Measurements from ENCODE around the gene MAPK8IP3. TPM values are rescaled to one million over a fixed set of nuclear protein-coding genes. Genes with fewer than 3 reads are reported as not detected.

MAPK8IP3 gene
- total RNA-seq, 1 experiment from 2014 or later = 41.1 TPM

DNA sequence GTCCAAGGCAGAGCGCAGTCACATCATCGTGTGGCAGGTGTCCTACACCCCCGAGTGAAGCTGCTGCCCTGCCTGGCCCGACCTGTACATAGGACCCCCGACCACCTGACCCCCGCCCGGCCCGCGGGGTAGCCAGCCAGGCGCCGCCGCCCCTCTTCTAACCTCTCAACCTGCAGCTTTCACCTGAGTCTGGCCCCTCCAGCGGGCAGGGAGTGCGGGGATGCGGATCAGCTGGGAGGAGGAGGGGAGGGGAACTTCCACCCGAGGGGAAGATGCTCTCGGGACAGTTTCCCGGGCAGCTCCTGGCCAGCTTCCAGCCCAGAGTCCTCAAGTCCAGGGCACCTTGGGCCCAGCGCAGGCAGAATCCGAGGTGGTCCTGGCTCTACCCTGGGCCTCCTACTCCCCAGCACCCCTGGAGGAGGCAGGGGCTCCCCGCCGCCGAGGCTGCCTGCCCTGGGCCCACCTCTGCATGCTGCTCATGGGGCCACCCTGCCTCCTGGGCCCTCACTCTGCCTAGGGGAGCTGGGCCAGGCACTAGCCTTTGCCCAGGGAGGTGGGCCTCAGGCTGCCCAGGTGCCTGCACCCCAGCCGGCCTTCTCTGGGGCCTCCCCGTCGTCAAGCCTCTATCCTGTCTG, 62.9 kb downstream of the MAPK8IP3 start:
- no peaks in the 10 kb centered on the region for H3K36me3 ChIP-seq (ENCODE audit: low read depth, low read length)
- H3K4me3 ChIP-seq (ENCODE audit: low read length) = no peak overlapping the region
- 0 out of 2 replicates have a peak, but pooled peaks cover 5% of the 10 kb centered on the region for H3K4me1 ChIP-seq (ENCODE audit: insufficient read depth, low read length)
- H3K27me3 ChIP-seq (ENCODE audit: low read length) = no peaks in the 10 kb centered on the region
- intact Hi-C loops (cut with micrococcal nuclease) = no loop called here
- no peaks in the 10 kb centered on the region for H3K9me2 ChIP-seq (replicated peaks; ENCODE audit: low read length)
- ChIA-PET CTCF (no interaction called here), POLR2A (ENCODE audit: unreplicated experiment) (no interaction called here)
- DNase-seq = no peak
- H3F3A ChIP-seq (ENCODE audit: low read length, unreplicated experiment) = no peaks in the 10 kb centered on the region
- H3K27ac ChIP-seq (ENCODE audit: low read length) = no peak overlapping the region
- TSS peak; percentile 20 for BruUV-seq (replicated peaks)
- no peak for TF ChIP-seq EZH2 (IDR thresholded peaks at IDR 0.05; ENCODE audit: low read length, unreplicated experiment)
- no peak for TF ChIP-seq EZH2phosphoT487 (IDR thresholded peaks at IDR 0.05; ENCODE audit: borderline replicate concordance, low read length)
- TF ChIP-seq, protein P1, sequence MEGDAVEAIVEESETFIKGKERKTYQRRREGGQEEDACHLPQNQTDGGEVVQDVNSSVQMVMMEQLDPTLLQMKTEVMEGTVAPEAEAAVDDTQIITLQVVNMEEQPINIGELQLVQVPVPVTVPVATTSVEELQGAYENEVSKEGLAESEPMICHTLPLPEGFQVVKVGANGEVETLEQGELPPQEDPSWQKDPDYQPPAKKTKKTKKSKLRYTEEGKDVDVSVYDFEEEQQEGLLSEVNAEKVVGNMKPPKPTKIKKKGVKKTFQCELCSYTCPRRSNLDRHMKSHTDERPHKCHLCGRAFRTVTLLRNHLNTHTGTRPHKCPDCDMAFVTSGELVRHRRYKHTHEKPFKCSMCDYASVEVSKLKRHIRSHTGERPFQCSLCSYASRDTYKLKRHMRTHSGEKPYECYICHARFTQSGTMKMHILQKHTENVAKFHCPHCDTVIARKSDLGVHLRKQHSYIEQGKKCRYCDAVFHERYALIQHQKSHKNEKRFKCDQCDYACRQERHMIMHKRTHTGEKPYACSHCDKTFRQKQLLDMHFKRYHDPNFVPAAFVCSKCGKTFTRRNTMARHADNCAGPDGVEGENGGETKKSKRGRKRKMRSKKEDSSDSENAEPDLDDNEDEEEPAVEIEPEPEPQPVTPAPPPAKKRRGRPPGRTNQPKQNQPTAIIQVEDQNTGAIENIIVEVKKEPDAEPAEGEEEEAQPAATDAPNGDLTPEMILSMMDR (conservative IDR thresholded peaks at IDR 0.05; ENCODE audit: low read depth, low read length) = no peak
- no peaks in the 10 kb centered on the region for H4K20me1 ChIP-seq (ENCODE audit: low read length)
- no peaks in the 10 kb centered on the region for H3K9me3 ChIP-seq (ENCODE audit: low read length)
- H2AFZ ChIP-seq (ENCODE audit: low read length) = no peak overlapping the region
- ATAC-seq = no peak
- H3K79me2 ChIP-seq (ENCODE audit: low read length) = peaks cover 18% of the 10 kb centered on the region
- no peak overlapping the region for H3K9ac ChIP-seq (ENCODE audit: low read length)
- H3K4me2 ChIP-seq (ENCODE audit: low read length) = no peak overlapping the region

DNA sequence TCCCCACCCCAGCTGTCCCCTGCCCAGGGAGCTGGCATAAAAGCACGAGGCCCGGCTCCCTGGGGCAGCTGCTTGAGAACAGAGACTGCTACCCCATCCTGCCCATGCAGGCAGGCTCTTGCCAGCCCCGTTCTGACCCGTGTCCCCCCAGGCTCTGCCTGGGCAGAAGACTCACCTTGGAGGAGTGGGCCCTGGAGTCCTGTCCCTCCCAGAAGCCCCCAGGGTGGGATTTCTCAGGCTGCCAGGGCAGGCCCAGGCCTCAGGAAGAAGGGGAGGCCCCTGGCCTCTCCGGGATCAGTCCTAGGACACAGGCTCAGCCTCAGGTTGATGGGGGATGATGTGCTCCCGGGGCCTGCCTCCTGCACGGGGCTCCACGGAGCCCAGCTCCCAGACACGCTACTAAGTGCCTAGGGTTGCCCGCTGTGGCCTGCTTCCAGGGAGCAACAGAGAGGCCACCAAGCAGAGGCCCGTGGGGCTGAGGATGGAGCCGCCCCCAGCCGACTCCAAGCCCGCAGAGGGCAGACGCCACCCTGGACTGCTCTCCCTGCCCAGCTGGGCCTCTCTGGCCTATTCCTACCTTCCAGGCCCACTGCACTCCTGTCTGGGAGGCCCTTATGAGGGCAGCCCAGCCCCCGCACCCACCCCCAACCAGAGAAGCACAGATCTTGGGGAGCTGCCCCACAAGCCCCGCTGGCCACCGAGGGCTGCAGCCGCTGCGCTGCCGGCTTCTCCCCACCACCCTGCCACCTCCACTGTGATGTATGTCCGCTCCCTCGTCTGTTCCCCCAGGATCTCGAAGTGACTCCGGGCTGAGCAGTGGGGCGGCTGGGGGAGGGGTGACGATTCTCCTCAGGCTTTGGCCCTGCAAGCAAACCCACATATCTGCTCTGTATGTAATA, 63.7 kb downstream of the MAPK8IP3 start:
- TF ChIP-seq EZH2phosphoT487 (IDR thresholded peaks at IDR 0.05; ENCODE audit: borderline replicate concordance, low read length) (no peak), EZH2 (IDR thresholded peaks at IDR 0.05; ENCODE audit: low read length, unreplicated experiment) (no peak)
- TF ChIP-seq, protein P1 (conservative IDR thresholded peaks at IDR 0.05; ENCODE audit: low read depth, low read length) = no peak
- DNase-seq (no peak), ATAC-seq (no peak)
- no peaks in the 10 kb centered on the region for H3F3A ChIP-seq (ENCODE audit: low read length, unreplicated experiment)
- peaks cover 3% of the 10 kb centered on the region; the same call in 1 of the 2 replicates for H4K20me1 ChIP-seq (ENCODE audit: low read length)
- H3K4me2 ChIP-seq (ENCODE audit: low read length) = peak overlapping the region; percentile 100
- no peaks in the 10 kb centered on the region for H3K9me2 ChIP-seq (replicated peaks; ENCODE audit: low read length)
- H3K36me3 ChIP-seq (ENCODE audit: low read depth, low read length) = no peaks in the 10 kb centered on the region
- no TSS peak for BruUV-seq (replicated peaks)
- ChIA-PET CTCF (no interaction called here), POLR2A (ENCODE audit: unreplicated experiment) (interaction anchor here (0.5 kb wide), 1 partner anchor 637 kb away, joined by 4 read pairs; no protein-coding TSS in a partner anchor)
- H2AFZ ChIP-seq (ENCODE audit: low read length) = no peak overlapping the region
- H3K27me3 ChIP-seq (ENCODE audit: low read length) = no peaks in the 10 kb centered on the region
- H3K79me2 ChIP-seq (ENCODE audit: low read length) = peaks cover 25% of the 10 kb centered on the region
- intact Hi-C loops (cut with micrococcal nuclease) = loop anchor here (5.0 kb wide), 1 partner anchor 92 kb away; the partner anchor contains the start of gene JPT2
- no peaks in the 10 kb centered on the region for H3K9me3 ChIP-seq (ENCODE audit: low read length)
- H3K4me1 ChIP-seq (ENCODE audit: insufficient read depth, low read length) = peaks cover 12% of the 10 kb centered on the region; the same call in 1 of the 2 replicates
- peak overlapping the region; percentile 86; the same call in 1 of the 2 replicates for H3K4me3 ChIP-seq (ENCODE audit: low read length)
- no peak overlapping the region for H3K27ac ChIP-seq (ENCODE audit: low read length)
- no peak overlapping the region for H3K9ac ChIP-seq (ENCODE audit: low read length)
